GM12873 (cell line): ENCODE results near the gene EIF4H.

Experiments used
- CTCF ChIP-seq: IDR thresholded peaks from 2 replicates; pipeline ENCODE4 v1.5.1; 2012; ENCODE audit warnings: low read depth, mild to moderate bottlenecking, moderate library complexity, low read length, control low read depth; ENCODE audit not compliant: insufficient read depth; ENCODE audit errors: missing control alignments

Gene EIF4H

GRCh38 chr7:74217455-74218342 is 43.5 kb downstream of the EIF4H start:
- no peak for TF ChIP-seq CTCF

GRCh38 chr7:74218343-74218698 is 44.2 kb downstream of the EIF4H start:
- no peak for TF ChIP-seq CTCF

- TF ChIP-seq CTCF = no peak
Measured at GRCh38 chr7:74219416-74219815, 45.3 kb downstream of the EIF4H start.

GRCh38 chr7:74220229-74220628 is 46.1 kb downstream of the EIF4H start:
- no peak for TF ChIP-seq CTCF

GRCh38 chr7:74221713-74222112 is 47.6 kb downstream of the EIF4H start:
- TF ChIP-seq CTCF = no peak

GRCh38 chr7:74222851-74223710 is 48.9 kb downstream of the EIF4H start:
- no peak for TF ChIP-seq CTCF
